ENCODE measurements around the gene CRX.
"Not testable (repeated sequence)": the region's sequence is repeated elsewhere in the genome, so short reads cannot be mapped to it uniquely, and the experiment has no call there.

The CRX gene

GRCh38 chr19:47781590-47782262, 40.0 kb upstream of the CRX start:
- H3K27ac ChIP-seq = no peak overlapping the region
- no peak for TF ChIP-seq CTCF (conservative IDR thresholded peaks at IDR 0.05)

GRCh38 chr19:47786566-47786965, 35.2 kb upstream of the CRX start:
- TF ChIP-seq CTCF (conservative IDR thresholded peaks at IDR 0.05) = no peak
- no peak overlapping the region for H3K27ac ChIP-seq

DNA sequence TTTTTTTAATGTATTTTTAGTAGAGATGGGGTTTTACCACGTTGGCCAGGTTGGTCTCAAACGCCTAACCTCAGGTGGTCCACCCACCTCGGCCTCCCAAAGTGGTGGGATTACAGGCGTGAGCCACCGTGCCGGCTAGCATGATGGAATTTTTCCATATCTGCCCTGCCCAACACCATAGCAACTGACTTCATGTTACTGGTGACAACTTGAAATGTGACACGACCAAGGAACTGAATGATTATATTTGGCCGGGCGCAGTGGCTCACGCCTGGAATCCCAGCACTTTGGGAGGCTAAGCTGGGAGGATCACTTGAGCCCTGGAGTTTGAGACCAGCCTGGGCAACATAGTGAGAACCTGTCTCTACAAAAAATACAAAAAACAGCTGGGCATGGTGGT, 34.4 kb upstream of the CRX start:
- not testable (repeated sequence) for H3K27ac ChIP-seq

DNA sequence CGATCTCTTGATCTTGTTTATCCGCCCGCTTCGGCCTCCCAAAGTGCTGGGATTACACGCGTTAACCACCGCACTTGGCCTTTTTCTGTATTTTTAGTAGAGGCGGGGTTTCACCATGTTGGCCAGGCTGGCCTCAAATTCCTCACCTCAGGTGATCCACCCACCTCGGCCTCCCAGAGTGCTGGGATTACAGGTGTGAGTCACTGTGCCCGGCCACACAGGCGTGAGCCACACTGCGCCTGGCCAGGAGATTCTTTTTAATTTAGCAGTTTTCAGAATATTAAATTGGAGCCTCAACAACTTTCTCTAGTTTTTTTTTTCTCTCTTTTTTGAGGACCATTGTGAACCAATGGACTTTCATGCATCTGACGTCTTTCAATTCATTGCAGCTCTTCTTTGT, 31.9 kb upstream of the CRX start:
- H3K27ac ChIP-seq = not testable (repeated sequence)

DNA sequence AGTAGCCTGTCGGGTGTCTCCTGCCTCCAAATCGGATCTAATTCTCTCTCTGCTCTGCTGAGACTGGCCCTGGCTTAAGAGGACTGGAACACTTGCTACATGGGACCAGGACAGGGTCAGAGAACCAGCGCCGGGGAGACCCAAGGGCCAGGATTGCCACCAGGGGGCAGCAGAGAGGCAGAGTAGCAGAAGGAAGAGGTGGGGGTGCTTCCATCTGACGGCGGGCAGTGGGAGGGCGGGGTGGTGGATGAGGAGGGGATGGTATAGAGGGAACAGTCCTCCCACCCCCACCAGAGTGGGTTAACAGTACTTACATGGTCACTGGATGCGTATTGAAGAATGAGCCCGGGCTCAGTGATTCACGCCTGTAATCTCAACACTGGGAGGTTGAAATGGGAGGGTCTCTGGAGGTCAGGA, 31.3 kb upstream of the CRX start:
- no peak overlapping the region for H3K27ac ChIP-seq
- TF ChIP-seq CTCF (conservative IDR thresholded peaks at IDR 0.05) = peak; percentile 91

- no peak for TF ChIP-seq CTCF (conservative IDR thresholded peaks at IDR 0.05)
Measured at GRCh38 chr19:47792616-47793015, 29.1 kb upstream of the CRX start.

GRCh38 chr19:47794526-47794925, 27.2 kb upstream of the CRX start:
- TF ChIP-seq CTCF (conservative IDR thresholded peaks at IDR 0.05) = no peak
- no peak overlapping the region for H3K27ac ChIP-seq

More at GRCh38 chr19:47792616-47793015, 29.1 kb upstream of the CRX start:
- H3K27ac ChIP-seq = no peak overlapping the region

DNA sequence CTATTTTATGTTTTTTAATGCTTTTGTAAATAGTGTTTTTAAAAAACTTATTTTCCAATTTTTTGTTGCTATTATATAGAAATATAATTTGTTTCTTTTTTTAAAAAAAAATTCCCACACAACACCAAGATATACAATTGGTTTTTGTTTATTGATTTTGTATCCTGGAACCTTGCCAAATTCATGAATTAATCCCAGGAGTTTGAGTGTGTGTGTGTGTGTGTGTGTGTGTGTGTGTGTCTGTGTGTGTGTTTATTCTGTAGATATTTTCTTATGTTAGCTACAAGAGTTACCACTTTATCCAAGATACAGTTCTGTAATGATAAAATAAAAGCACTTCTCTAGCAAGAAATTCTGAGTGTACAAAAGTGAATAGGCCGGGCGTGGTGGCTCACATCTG, 25.0 kb upstream of the CRX start:
- H3K27ac ChIP-seq = no peak overlapping the region
- no peak for TF ChIP-seq CTCF (conservative IDR thresholded peaks at IDR 0.05)
